ENCODE data around the gene TOGARAM2. TPM values are rescaled to one million over a fixed set of nuclear protein-coding genes. Genes with fewer than 3 reads are reported as not detected.

Gene TOGARAM2
- total RNA-seq, 1 experiment from 2014 or later, result 0.61 TPM

- no peak for DNase-seq
- TF ChIP-seq CTCF (IDR thresholded peaks at IDR 0.05; ENCODE audit: insufficient read depth in 1 of 2, low read depth in 1 of 2, low read length in 1 of 2, severe bottlenecking in 1 of 2, unreplicated experiment in 1 of 2), result no peak
- H3K4me1 ChIP-seq, result peaks cover 11% of the 10 kb centered on the region
- no peak overlapping the region for H3K4me3 Mint-ChIP-seq (ENCODE audit: unreplicated experiment)
- no peaks in the 10 kb centered on the region for H3K36me3 ChIP-seq (ENCODE audit: control insufficient read depth, insufficient read depth, low read length)
- no peaks in the 10 kb centered on the region for H3K9me3 Mint-ChIP-seq (ENCODE audit: unreplicated experiment)
- no peaks in the 10 kb centered on the region for H3K36me3 Mint-ChIP-seq (ENCODE audit: insufficient read depth, unreplicated experiment)
- H3K27me3 Mint-ChIP-seq (ENCODE audit: insufficient read depth, unreplicated experiment), result no peaks in the 10 kb centered on the region
- BruUV-seq (replicated peaks), result no TSS peak
- H3K4me1 Mint-ChIP-seq (ENCODE audit: low read depth, unreplicated experiment), result peaks cover 28% of the 10 kb centered on the region
- intact Hi-C loops (cut with micrococcal nuclease; ENCODE audit: unreplicated experiment), result no loop called here
- ChIA-PET CTCF (no interaction called here), POLR2A (no interaction called here)
- H3K9me3 ChIP-seq, result no peaks in the 10 kb centered on the region
- H3K4me3 ChIP-seq (ENCODE audit: low read depth, low read length), result no peak overlapping the region
- H3K27ac Mint-ChIP-seq (ENCODE audit: unreplicated experiment), result no peak overlapping the region
- H3K27me3 ChIP-seq (replicated peaks; ENCODE audit: control insufficient read depth, insufficient read depth, low read length), result no peaks in the 10 kb centered on the region
Measured at GRCh38 chr2:29052807-29053206, 71.7 kb downstream of the TOGARAM2 start.

- Histone ChIP-seq H3K4me3 (ENCODE audit: low read depth, low read length) (no peak overlapping the region), H3K27me3 (replicated peaks; ENCODE audit: control insufficient read depth, insufficient read depth, low read length) (no peaks in the 10 kb centered on the region), H3K36me3 (ENCODE audit: control insufficient read depth, insufficient read depth, low read length) (no peaks in the 10 kb centered on the region), H3K9me3 (no peaks in the 10 kb centered on the region), H3K4me1 (peaks cover 11% of the 10 kb centered on the region)
- Mint-ChIP-seq H3K27ac (ENCODE audit: unreplicated experiment) (no peak overlapping the region), H3K9me3 (ENCODE audit: unreplicated experiment) (no peaks in the 10 kb centered on the region), H3K4me3 (ENCODE audit: unreplicated experiment) (no peak overlapping the region), H3K4me1 (ENCODE audit: low read depth, unreplicated experiment) (peaks cover 28% of the 10 kb centered on the region), H3K27me3 (ENCODE audit: insufficient read depth, unreplicated experiment) (no peaks in the 10 kb centered on the region), H3K36me3 (ENCODE audit: insufficient read depth, unreplicated experiment) (no peaks in the 10 kb centered on the region)
- ChIA-PET CTCF (no interaction called here), POLR2A (no interaction called here)
- no peak for TF ChIP-seq CTCF (IDR thresholded peaks at IDR 0.05; ENCODE audit: insufficient read depth in 1 of 2, low read depth in 1 of 2, low read length in 1 of 2, severe bottlenecking in 1 of 2, unreplicated experiment in 1 of 2)
- peak in 1 of 2 experiments; percentile 36 for DNase-seq
- intact Hi-C loops (cut with micrococcal nuclease; ENCODE audit: unreplicated experiment), result no loop called here
- BruUV-seq (replicated peaks), result no TSS peak
Measured at GRCh38 chr2:29053223-29053622, 72.1 kb downstream of the TOGARAM2 start.

- Histone ChIP-seq H3K4me3 (ENCODE audit: low read depth, low read length) (no peak overlapping the region), H3K27me3 (replicated peaks; ENCODE audit: control insufficient read depth, insufficient read depth, low read length) (no peaks in the 10 kb centered on the region), H3K9me3 (no peaks in the 10 kb centered on the region), H3K4me1 (peaks cover 11% of the 10 kb centered on the region), H3K36me3 (ENCODE audit: control insufficient read depth, insufficient read depth, low read length) (no peaks in the 10 kb centered on the region)
- BruUV-seq (replicated peaks), result no TSS peak
- Mint-ChIP-seq H3K27me3 (ENCODE audit: insufficient read depth, unreplicated experiment) (no peaks in the 10 kb centered on the region), H3K36me3 (ENCODE audit: insufficient read depth, unreplicated experiment) (no peaks in the 10 kb centered on the region), H3K9me3 (ENCODE audit: unreplicated experiment) (no peaks in the 10 kb centered on the region), H3K4me3 (ENCODE audit: unreplicated experiment) (no peak overlapping the region), H3K27ac (ENCODE audit: unreplicated experiment) (no peak overlapping the region), H3K4me1 (ENCODE audit: low read depth, unreplicated experiment) (peaks cover 33% of the 10 kb centered on the region)
- intact Hi-C loops (cut with micrococcal nuclease; ENCODE audit: unreplicated experiment), result loop anchor here (1.0 kb wide), 2 partner anchors 96 to 143 kb away; no protein-coding TSS in a partner anchor
- CTCF ChIA-PET, result no interaction called here
- POLR2A ChIA-PET, result no interaction called here
- peak in 1 of 2 experiments; percentile 41 for TF ChIP-seq CTCF (IDR thresholded peaks at IDR 0.05; ENCODE audit: insufficient read depth in 1 of 2, low read depth in 1 of 2, low read length in 1 of 2, severe bottlenecking in 1 of 2, unreplicated experiment in 1 of 2)
- peak in 1 of 2 experiments; percentile 18 for DNase-seq
Measured at GRCh38 chr2:29053670-29054400, 72.7 kb downstream of the TOGARAM2 start.
